Mesendoderm (in vitro differentiated cells): ENCODE results near the gene MAP4K2.

ENCODE experiments used
- DNase-seq: peaks from one replicate; pipeline ENCODE4 v3.0.0; 2013
- H2AK5ac ChIP-seq: 2 replicates; pipeline ENCODE4 v1.6.1; 2013; ENCODE audit warnings: low read length, inconsistent platforms
- H2BK120ac ChIP-seq: 2 replicates; pipeline ENCODE4 v1.6.1; 2013; ENCODE audit warnings: low read depth, mild to moderate bottlenecking, low read length, moderate library complexity, mixed read lengths
- H2BK15ac ChIP-seq: replicated peaks from 2 replicates; pipeline ENCODE4 v1.6.1; 2013; ENCODE audit warnings: low read depth, mild to moderate bottlenecking, moderate library complexity
- H2BK5ac ChIP-seq: 2 replicates; pipeline ENCODE4 v1.6.1; 2013; ENCODE audit warnings: low read length, inconsistent platforms
- H3K18ac ChIP-seq: 2 replicates; pipeline ENCODE4 v1.6.1; 2013; ENCODE audit warnings: mild to moderate bottlenecking, low read length, mixed read lengths
- H3K23ac ChIP-seq: one replicate; pipeline ENCODE4 v1.6.1; 2013; ENCODE audit warnings: low read length
- H3K27ac ChIP-seq: 2 replicates; pipeline ENCODE4 v1.5.1; 2013; ENCODE audit warnings: low read depth, mild to moderate bottlenecking, inconsistent platforms, low read length, moderate library complexity
- H3K27me3 ChIP-seq: 2 replicates; pipeline ENCODE4 v1.6.1; 2013; ENCODE audit warnings: low read length, control low read depth, mild to moderate bottlenecking, inconsistent platforms; ENCODE audit not compliant: insufficient read depth, poor library complexity
- H3K36me3 ChIP-seq: 2 replicates; pipeline ENCODE4 v1.6.1; 2013; ENCODE audit warnings: low read length, inconsistent platforms; ENCODE audit not compliant: control insufficient read depth, insufficient read depth
- H3K4ac ChIP-seq: one replicate; pipeline ENCODE4 v1.6.1; 2013; ENCODE audit warnings: low read depth, mild to moderate bottlenecking, low read length, moderate library complexity
- H3K4me1 ChIP-seq: 2 replicates; pipeline ENCODE4 v1.6.1; 2013; ENCODE audit warnings: low read depth, low read length, inconsistent platforms; ENCODE audit not compliant: control insufficient read depth
- H3K4me2 ChIP-seq: 2 replicates; pipeline ENCODE4 v1.6.1; 2013; ENCODE audit warnings: low read length
- H3K4me3 ChIP-seq: 2 replicates; pipeline ENCODE4 v1.5.1; 2013; ENCODE audit warnings: mild to moderate bottlenecking, low read length
- H3K56ac ChIP-seq: one replicate; pipeline ENCODE4 v1.6.1; 2013; ENCODE audit warnings: low read length
- H3K79me1 ChIP-seq: 2 replicates; pipeline ENCODE4 v1.6.1; 2013; ENCODE audit warnings: low read length, inconsistent platforms
- H3K79me2 ChIP-seq: 2 replicates; pipeline ENCODE4 v1.6.1; 2013; ENCODE audit warnings: mild to moderate bottlenecking, low read length; ENCODE audit not compliant: control insufficient read depth, insufficient read depth
- H3K9ac ChIP-seq: 2 replicates; pipeline ENCODE4 v1.6.1; 2013; ENCODE audit warnings: low read length, inconsistent platforms
- H4K5ac ChIP-seq: one replicate; pipeline ENCODE4 v1.6.1; 2013; ENCODE audit warnings: low read length
- H4K8ac ChIP-seq: one replicate; pipeline ENCODE4 v1.6.1; 2013; ENCODE audit warnings: low read depth, mild to moderate bottlenecking, control low read depth, low read length, moderate library complexity
- WGBS: extraction: QIAGEN DNeasy Blood & Tissue Kit; methylation state at CpG from one replicate; pipeline ENCODE4 v1.1.7; 2013; ENCODE audit warnings: low lambda C conversion rate, missing lambda C conversion rate; ENCODE audit not compliant: insufficient coverage; ENCODE audit errors: extremely low coverage; 5-methylcytosine and 5-hydroxymethylcytosine counted together

MAP4K2 gene

GRCh38 chr11:64839335-64839734 lies 36.3 kb upstream of the MAP4K2 start:
- Histone ChIP-seq H3K23ac (no peak overlapping the region), H3K36me3 (no peaks in the 10 kb centered on the region), H3K18ac (no peak overlapping the region), H2BK15ac (no peak overlapping the region), H3K56ac (no peak overlapping the region), H2BK5ac (no peak overlapping the region), H3K4ac (no peak overlapping the region), H3K79me2 (no peaks in the 10 kb centered on the region), H3K4me2 (no peak overlapping the region), H2BK120ac (no peak overlapping the region), H4K8ac (no peak overlapping the region), H3K79me1 (peaks cover 4% of the 10 kb centered on the region), H3K27ac (no peak overlapping the region), H3K27me3 (no peaks in the 10 kb centered on the region), H3K4me1 (peaks cover 11% of the 10 kb centered on the region), H2AK5ac (no peak overlapping the region), H3K4me3 (no peak overlapping the region), H3K9ac (no peak overlapping the region), H4K5ac (no peak overlapping the region)
- DNase-seq: no peak
- WGBS: no CpG with 5 or more reads among the region's 13 CpGs

- Histone ChIP-seq H4K5ac (no peak overlapping the region), H3K27ac (no peak overlapping the region), H3K9ac (no peak overlapping the region), H3K36me3 (peaks cover under 1% of the 10 kb centered on the region), H3K27me3 (no peaks in the 10 kb centered on the region), H3K4me1 (peaks cover 10% of the 10 kb centered on the region), H3K79me1 (peaks cover 1% of the 10 kb centered on the region), H3K23ac (no peak overlapping the region), H2BK5ac (no peak overlapping the region), H3K4me3 (no peak overlapping the region), H3K4me2 (no peak overlapping the region), H2BK15ac (no peak overlapping the region), H3K56ac (no peak overlapping the region), H4K8ac (no peak overlapping the region), H2AK5ac (no peak overlapping the region), H3K18ac (no peak overlapping the region), H3K4ac (no peak overlapping the region), H2BK120ac (no peak overlapping the region), H3K79me2 (no peaks in the 10 kb centered on the region)
- no CpG with 5 or more reads among the region's 28 CpGs for WGBS
- DNase-seq: no peak
These were observed 35.8 kb upstream of the MAP4K2 start for GRCh38 chr11:64838600-64839334.

GRCh38 chr11:64837887-64838351 lies 34.9 kb upstream of the MAP4K2 start:
- no CpG with 5 or more reads among the region's 10 CpGs for WGBS
- DNase-seq: no peak

GRCh38 chr11:64836448-64837072 lies 33.5 kb upstream of the MAP4K2 start:
- Histone ChIP-seq H3K4me2 (no peak overlapping the region), H3K18ac (no peak overlapping the region), H3K4me1 (no peaks in the 10 kb centered on the region), H2BK15ac (no peak overlapping the region), H3K36me3 (peaks cover 2% of the 10 kb centered on the region), H2BK5ac (no peak overlapping the region), H4K5ac (no peak overlapping the region), H3K4ac (no peak overlapping the region), H2BK120ac (no peak overlapping the region), H3K79me2 (no peaks in the 10 kb centered on the region), H3K79me1 (no peaks in the 10 kb centered on the region), H3K23ac (no peak overlapping the region), H2AK5ac (no peak overlapping the region), H4K8ac (no peak overlapping the region), H3K27me3 (no peaks in the 10 kb centered on the region), H3K4me3 (no peak overlapping the region), H3K27ac (no peak overlapping the region), H3K9ac (no peak overlapping the region), H3K56ac (no peak overlapping the region)
- WGBS: no CpG with 5 or more reads among the region's 16 CpGs
- DNase-seq: no peak

More at GRCh38 chr11:64837887-64838351, 34.9 kb upstream of the MAP4K2 start:
- Histone ChIP-seq H3K9ac (no peak overlapping the region), H3K18ac (no peak overlapping the region), H3K4me1 (peaks cover 3% of the 10 kb centered on the region), H2BK5ac (no peak overlapping the region), H3K79me1 (no peaks in the 10 kb centered on the region), H3K4me2 (no peak overlapping the region), H2BK120ac (no peak overlapping the region), H3K27me3 (no peaks in the 10 kb centered on the region), H2BK15ac (no peak overlapping the region), H3K27ac (no peak overlapping the region), H3K36me3 (peaks cover 2% of the 10 kb centered on the region), H3K4me3 (no peak overlapping the region), H3K23ac (no peak overlapping the region), H3K56ac (no peak overlapping the region), H2AK5ac (no peak overlapping the region), H3K79me2 (no peaks in the 10 kb centered on the region), H4K5ac (no peak overlapping the region), H4K8ac (no peak overlapping the region), H3K4ac (no peak overlapping the region)

- H3K36me3 ChIP-seq: peaks cover 2% of the 10 kb centered on the region
- H3K79me2 ChIP-seq: no peaks in the 10 kb centered on the region
- no peak overlapping the region for H3K4me2 ChIP-seq
- H2BK5ac ChIP-seq: no peak overlapping the region
- no peak overlapping the region for H3K4me3 ChIP-seq
- H2BK120ac ChIP-seq: no peak overlapping the region
- no peak overlapping the region for H3K9ac ChIP-seq
- no peak overlapping the region for H4K8ac ChIP-seq
- no peaks in the 10 kb centered on the region for H3K79me1 ChIP-seq
- H2AK5ac ChIP-seq: no peak overlapping the region
- H3K4me1 ChIP-seq: no peaks in the 10 kb centered on the region
- no peak overlapping the region for H3K23ac ChIP-seq
- no peaks in the 10 kb centered on the region for H3K27me3 ChIP-seq
- no peak overlapping the region for H2BK15ac ChIP-seq
- no peak for DNase-seq
- H4K5ac ChIP-seq: no peak overlapping the region
- H3K56ac ChIP-seq: no peak overlapping the region
- H3K4ac ChIP-seq: no peak overlapping the region
- no CpG with 5 or more reads among the region's 17 CpGs for WGBS
- H3K18ac ChIP-seq: no peak overlapping the region
- H3K27ac ChIP-seq: no peak overlapping the region
These were observed 32.8 kb upstream of the MAP4K2 start for GRCh38 chr11:64835616-64836447.
